Measurements from ENCODE around the gene DMD.
"Not testable (repeated sequence)": the region's sequence is repeated elsewhere in the genome, so short reads cannot be mapped to it uniquely, and the experiment has no call there.

The DMD gene

GRCh38 chrX:31934842-31935370, 1276.4 kb downstream of the DMD start:
- CTCF ChIA-PET: no interaction called here
- no peak for DNase-seq
- POLR2A ChIA-PET: no interaction called here
- no peaks in the 10 kb centered on the region for H3K4me1 ChIP-seq (ENCODE audit: control extremely low read depth in 1 of 4, control insufficient read depth in 4 of 4, insufficient read depth in 4 of 4, low read length in 3 of 4)
- H3K9me3 ChIP-seq (ENCODE audit: control extremely low read depth in 1 of 5, control insufficient read depth in 4 of 5, insufficient read depth in 2 of 5, low read depth in 1 of 5, low read length in 4 of 5): no peaks in the 10 kb centered on the region
- no peaks in the 10 kb centered on the region for H3K36me3 ChIP-seq (ENCODE audit: control insufficient read depth in 4 of 4, insufficient read depth in 4 of 4, low read length in 3 of 4)
- no peak overlapping the region for H3K27ac ChIP-seq (ENCODE audit: insufficient read depth in 1 of 2, low read depth in 1 of 2, low read length in 2 of 2, poor library complexity in 1 of 2, severe bottlenecking in 2 of 2)
- no peak overlapping the region for H3K4me3 ChIP-seq (ENCODE audit: control insufficient read depth in 1 of 7, extremely low read depth in 1 of 7, insufficient read depth in 4 of 7, low read depth in 2 of 7, low read length in 6 of 7)
- WGBS (ENCODE audit: insufficient coverage): 0% methylated on average over 1 of the region's 5 CpGs
- H3K27me3 ChIP-seq (replicated peaks in 2 of 5; ENCODE audit: control insufficient read depth in 4 of 5, insufficient read depth in 5 of 5, low read length in 4 of 5): no peaks in the 10 kb centered on the region

- no peaks in the 10 kb centered on the region for H3K36me3 ChIP-seq (ENCODE audit: control insufficient read depth in 4 of 4, insufficient read depth in 4 of 4, low read length in 3 of 4)
- POLR2A ChIA-PET: no interaction called here
- DNase-seq: no peak
- H3K4me1 ChIP-seq (ENCODE audit: control extremely low read depth in 1 of 4, control insufficient read depth in 4 of 4, insufficient read depth in 4 of 4, low read length in 3 of 4): no peaks in the 10 kb centered on the region
- WGBS (ENCODE audit: insufficient coverage): 50% methylated on average over 1 of the region's 3 CpGs
- no peaks in the 10 kb centered on the region for H3K27me3 ChIP-seq (replicated peaks in 2 of 5; ENCODE audit: control insufficient read depth in 4 of 5, insufficient read depth in 5 of 5, low read length in 4 of 5)
- CTCF ChIA-PET: no interaction called here
- no peak overlapping the region for H3K4me3 ChIP-seq (ENCODE audit: control insufficient read depth in 1 of 7, extremely low read depth in 1 of 7, insufficient read depth in 4 of 7, low read depth in 2 of 7, low read length in 6 of 7)
- no peaks in the 10 kb centered on the region for H3K9me3 ChIP-seq (ENCODE audit: control extremely low read depth in 1 of 5, control insufficient read depth in 4 of 5, insufficient read depth in 2 of 5, low read depth in 1 of 5, low read length in 4 of 5)
- no peak overlapping the region for H3K27ac ChIP-seq (ENCODE audit: insufficient read depth in 1 of 2, low read depth in 1 of 2, low read length in 2 of 2, poor library complexity in 1 of 2, severe bottlenecking in 2 of 2)
Observed at GRCh38 chrX:31934015-31934414, 1277.3 kb downstream of the DMD start.

DNA sequence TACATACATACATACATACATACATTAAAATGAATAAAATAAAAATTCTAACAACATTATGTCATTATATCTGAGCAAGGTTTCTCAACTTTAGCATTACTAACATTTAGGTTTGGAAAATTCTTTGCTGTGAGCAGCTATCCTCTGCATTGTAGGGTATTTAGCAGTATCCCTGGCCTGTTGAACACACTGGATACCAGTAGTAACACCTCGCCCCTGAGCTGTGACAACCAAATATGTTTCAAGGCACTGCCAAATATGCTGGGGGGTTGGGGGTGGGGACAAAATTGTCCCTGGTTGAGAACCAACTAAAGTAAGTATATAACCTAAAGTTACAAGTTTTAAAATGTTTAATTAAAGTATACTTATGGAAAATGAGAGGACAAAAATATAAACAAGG, 1278.6 kb downstream of the DMD start:
- Histone ChIP-seq H3K4me3 (ENCODE audit: control insufficient read depth in 1 of 7, extremely low read depth in 1 of 7, insufficient read depth in 4 of 7, low read depth in 2 of 7, low read length in 6 of 7) (no peak overlapping the region), H3K9me3 (ENCODE audit: control extremely low read depth in 1 of 5, control insufficient read depth in 4 of 5, insufficient read depth in 2 of 5, low read depth in 1 of 5, low read length in 4 of 5) (no peaks in the 10 kb centered on the region), H3K4me1 (ENCODE audit: control extremely low read depth in 1 of 4, control insufficient read depth in 4 of 4, insufficient read depth in 4 of 4, low read length in 3 of 4) (no peaks in the 10 kb centered on the region), H3K27ac (ENCODE audit: insufficient read depth in 1 of 2, low read depth in 1 of 2, low read length in 2 of 2, poor library complexity in 1 of 2, severe bottlenecking in 2 of 2) (no peak overlapping the region), H3K27me3 (replicated peaks in 2 of 5; ENCODE audit: control insufficient read depth in 4 of 5, insufficient read depth in 5 of 5, low read length in 4 of 5) (no peaks in the 10 kb centered on the region), H3K36me3 (ENCODE audit: control insufficient read depth in 4 of 4, insufficient read depth in 4 of 4, low read length in 3 of 4) (no peaks in the 10 kb centered on the region)
- DNase-seq: no peak
- no CpG with 5 or more reads among the region's 1 CpG for WGBS (ENCODE audit: insufficient coverage)
- CTCF ChIA-PET: no interaction called here
- POLR2A ChIA-PET: no interaction called here

GRCh38 chrX:31932320-31932719, 1279.0 kb downstream of the DMD start:
- H3K36me3 ChIP-seq (ENCODE audit: control insufficient read depth in 4 of 4, insufficient read depth in 4 of 4, low read length in 3 of 4); CTCF ChIA-PET; H3K4me3 ChIP-seq (ENCODE audit: control insufficient read depth in 1 of 7, extremely low read depth in 1 of 7, insufficient read depth in 4 of 7, low read depth in 2 of 7, low read length in 6 of 7); H3K27ac ChIP-seq (ENCODE audit: insufficient read depth in 1 of 2, low read depth in 1 of 2, low read length in 2 of 2, poor library complexity in 1 of 2, severe bottlenecking in 2 of 2); H3K9me3 ChIP-seq (ENCODE audit: control extremely low read depth in 1 of 5, control insufficient read depth in 4 of 5, insufficient read depth in 2 of 5, low read depth in 1 of 5, low read length in 4 of 5); DNase-seq; POLR2A ChIA-PET; H3K4me1 ChIP-seq (ENCODE audit: control extremely low read depth in 1 of 4, control insufficient read depth in 4 of 4, insufficient read depth in 4 of 4, low read length in 3 of 4); H3K27me3 ChIP-seq (replicated peaks in 2 of 5; ENCODE audit: control insufficient read depth in 4 of 5, insufficient read depth in 5 of 5, low read length in 4 of 5): not testable (repeated sequence)
- WGBS (ENCODE audit: insufficient coverage): 89% methylated on average over 4 of the region's 11 CpGs

DNA sequence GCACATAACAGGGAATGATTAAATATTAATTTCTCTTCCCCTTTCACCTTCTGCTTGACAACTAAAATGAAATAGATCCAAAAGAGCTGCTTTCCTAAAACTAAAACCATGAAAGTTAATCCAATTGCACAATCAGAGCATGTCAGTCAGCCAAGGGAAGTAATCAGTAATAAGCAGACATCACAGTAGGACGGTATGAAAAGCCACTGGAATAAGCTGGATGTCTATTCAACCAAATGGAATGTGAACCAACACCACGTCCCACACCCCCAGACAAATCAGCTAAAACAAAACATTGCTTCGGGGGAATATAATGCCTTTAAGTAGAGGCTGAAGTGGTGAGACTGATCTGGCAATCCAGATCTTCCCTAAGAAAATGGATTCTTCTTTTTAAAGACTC, 1280.1 kb downstream of the DMD start:
- Histone ChIP-seq H3K4me3 (ENCODE audit: control insufficient read depth in 1 of 7, extremely low read depth in 1 of 7, insufficient read depth in 4 of 7, low read depth in 2 of 7, low read length in 6 of 7) (no peak overlapping the region), H3K36me3 (ENCODE audit: control insufficient read depth in 4 of 4, insufficient read depth in 4 of 4, low read length in 3 of 4) (no peaks in the 10 kb centered on the region), H3K4me1 (ENCODE audit: control extremely low read depth in 1 of 4, control insufficient read depth in 4 of 4, insufficient read depth in 4 of 4, low read length in 3 of 4) (no peaks in the 10 kb centered on the region), H3K27ac (ENCODE audit: insufficient read depth in 1 of 2, low read depth in 1 of 2, low read length in 2 of 2, poor library complexity in 1 of 2, severe bottlenecking in 2 of 2) (no peak overlapping the region), H3K9me3 (ENCODE audit: control extremely low read depth in 1 of 5, control insufficient read depth in 4 of 5, insufficient read depth in 2 of 5, low read depth in 1 of 5, low read length in 4 of 5) (no peaks in the 10 kb centered on the region), H3K27me3 (replicated peaks in 2 of 5; ENCODE audit: control insufficient read depth in 4 of 5, insufficient read depth in 5 of 5, low read length in 4 of 5) (no peaks in the 10 kb centered on the region)
- 80% methylated on average over 3 of the region's 3 CpGs for WGBS (ENCODE audit: insufficient coverage)
- DNase-seq: no peak
- CTCF ChIA-PET: no interaction called here
- POLR2A ChIA-PET: no interaction called here

DNA sequence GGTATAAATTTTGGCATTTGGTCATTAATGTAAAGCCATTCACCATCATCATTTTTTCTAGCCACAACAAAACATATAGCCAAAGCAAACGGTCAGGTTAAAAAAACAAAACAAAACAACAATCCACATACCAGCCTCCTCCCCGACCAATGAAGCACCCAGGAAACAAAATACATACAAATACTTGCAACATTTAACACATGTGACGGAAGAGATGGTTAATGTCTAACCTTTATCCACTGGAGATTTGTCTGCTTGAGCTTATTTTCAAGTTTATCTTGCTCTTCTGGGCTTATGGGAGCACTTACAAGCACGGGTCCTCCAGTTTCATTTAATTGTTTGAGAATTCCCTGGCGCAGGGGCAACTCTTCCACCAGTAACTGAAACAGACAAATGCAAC, 1282.0 kb downstream of the DMD start:
- POLR2A ChIA-PET: no interaction called here
- CTCF ChIA-PET: no interaction called here
- H3K9me3 ChIP-seq (ENCODE audit: control extremely low read depth in 1 of 5, control insufficient read depth in 4 of 5, insufficient read depth in 2 of 5, low read depth in 1 of 5, low read length in 4 of 5): no peaks in the 10 kb centered on the region
- H3K36me3 ChIP-seq (ENCODE audit: control insufficient read depth in 4 of 4, insufficient read depth in 4 of 4, low read length in 3 of 4): no peaks in the 10 kb centered on the region
- WGBS (ENCODE audit: insufficient coverage): 94% methylated on average over 2 of the region's 5 CpGs
- H3K4me3 ChIP-seq (ENCODE audit: control insufficient read depth in 1 of 7, extremely low read depth in 1 of 7, insufficient read depth in 4 of 7, low read depth in 2 of 7, low read length in 6 of 7): no peak overlapping the region
- H3K27ac ChIP-seq (ENCODE audit: insufficient read depth in 1 of 2, low read depth in 1 of 2, low read length in 2 of 2, poor library complexity in 1 of 2, severe bottlenecking in 2 of 2): no peak overlapping the region
- no peaks in the 10 kb centered on the region for H3K27me3 ChIP-seq (replicated peaks in 2 of 5; ENCODE audit: control insufficient read depth in 4 of 5, insufficient read depth in 5 of 5, low read length in 4 of 5)
- no peaks in the 10 kb centered on the region for H3K4me1 ChIP-seq (ENCODE audit: control extremely low read depth in 1 of 4, control insufficient read depth in 4 of 4, insufficient read depth in 4 of 4, low read length in 3 of 4)
- no peak for DNase-seq

DNA sequence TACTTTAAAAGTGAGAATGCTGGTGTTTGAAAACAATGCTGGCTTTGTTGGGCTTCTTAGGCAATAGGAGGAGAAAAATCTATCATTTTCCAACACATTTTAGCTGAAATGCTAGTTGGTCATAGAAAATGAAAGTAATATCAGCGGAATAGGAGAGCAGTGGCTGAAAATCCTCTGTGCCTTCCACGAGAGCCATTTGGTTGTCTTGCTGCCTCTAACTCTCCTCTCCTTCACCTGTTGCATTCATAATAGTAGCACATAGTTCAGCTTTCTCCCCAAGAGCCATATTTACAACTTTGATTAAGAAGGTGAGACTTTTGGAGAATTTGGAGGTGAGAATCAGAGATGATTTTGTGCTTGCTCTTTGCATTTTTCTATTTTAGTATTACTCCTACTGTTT, 1290.1 kb downstream of the DMD start:
- H3K4me3 ChIP-seq (ENCODE audit: control insufficient read depth in 1 of 7, extremely low read depth in 1 of 7, insufficient read depth in 4 of 7, low read depth in 2 of 7, low read length in 6 of 7): no peak overlapping the region
- POLR2A ChIA-PET: no interaction called here
- peaks cover 0 to 1% (median 0%) of the 10 kb centered on the region in 5 experiments for H3K9me3 ChIP-seq (ENCODE audit: control extremely low read depth in 1 of 5, control insufficient read depth in 4 of 5, insufficient read depth in 2 of 5, low read depth in 1 of 5, low read length in 4 of 5)
- CTCF ChIA-PET: no interaction called here
- no peak for DNase-seq
- H3K27me3 ChIP-seq (replicated peaks in 2 of 5; ENCODE audit: control insufficient read depth in 4 of 5, insufficient read depth in 5 of 5, low read length in 4 of 5): no peaks in the 10 kb centered on the region
- H3K4me1 ChIP-seq (ENCODE audit: control extremely low read depth in 1 of 4, control insufficient read depth in 4 of 4, insufficient read depth in 4 of 4, low read length in 3 of 4): no peaks in the 10 kb centered on the region
- H3K27ac ChIP-seq (ENCODE audit: insufficient read depth in 1 of 2, low read depth in 1 of 2, low read length in 2 of 2, poor library complexity in 1 of 2, severe bottlenecking in 2 of 2): no peak overlapping the region
- H3K36me3 ChIP-seq (ENCODE audit: control insufficient read depth in 4 of 4, insufficient read depth in 4 of 4, low read length in 3 of 4): no peaks in the 10 kb centered on the region
- WGBS (ENCODE audit: insufficient coverage): 60% methylated on average over 1 of the region's 2 CpGs
